NCI-H82 (cell line): Measurements from ENCODE around the gene ASMTL.
"Not testable (repeated sequence)": the region's sequence is repeated elsewhere in the genome, so short reads cannot be mapped to it uniquely, and the experiment has no call there.

Source experiments
- DNase-seq: peaks from one replicate; lab custom pipeline; 2025; lab: John Stamatoyannopoulos, UW

Gene ASMTL

GRCh38 chrX:1433646-1434357, 18.9 kb downstream of the ASMTL start:
- DNase-seq: no peak

GRCh38 chrX:1430451-1430850, 22.3 kb downstream of the ASMTL start:
- no peak for DNase-seq

GRCh38 chrX:1427756-1428155, 25.0 kb downstream of the ASMTL start:
- DNase-seq: no peak

GRCh38 chrX:1426321-1426720, 26.4 kb downstream of the ASMTL start:
- not testable (repeated sequence) for DNase-seq

GRCh38 chrX:1425381-1425780, 27.3 kb downstream of the ASMTL start:
- no peak for DNase-seq

- no peak for DNase-seq
Observed at GRCh38 chrX:1424147-1424851, 28.4 kb downstream of the ASMTL start.

GRCh38 chrX:1423215-1423614, 29.5 kb downstream of the ASMTL start:
- DNase-seq: no peak

GRCh38 chrX:1422135-1422465, 30.6 kb downstream of the ASMTL start:
- DNase-seq: no peak

GRCh38 chrX:1421433-1422134, 31.1 kb downstream of the ASMTL start:
- DNase-seq: no peak

- DNase-seq: no peak
Observed at GRCh38 chrX:1420371-1420770, 32.3 kb downstream of the ASMTL start.

GRCh38 chrX:1419545-1420355, 33.0 kb downstream of the ASMTL start:
- no peak for DNase-seq

GRCh38 chrX:1418901-1419544, 33.7 kb downstream of the ASMTL start:
- DNase-seq: no peak

- no peak for DNase-seq
Observed at GRCh38 chrX:1417921-1418771, 34.6 kb downstream of the ASMTL start.

- no peak for DNase-seq
Observed at GRCh38 chrX:1416965-1417760, 35.5 kb downstream of the ASMTL start.

- DNase-seq: no peak
Observed at GRCh38 chrX:1416327-1416784, 36.4 kb downstream of the ASMTL start.

- no peak for DNase-seq
Observed at GRCh38 chrX:1412551-1413161, 40.1 kb downstream of the ASMTL start.

GRCh38 chrX:1411326-1411725, 41.4 kb downstream of the ASMTL start:
- no peak for DNase-seq

- no peak for DNase-seq
Observed at GRCh38 chrX:1407035-1407434, 45.7 kb downstream of the ASMTL start.

- DNase-seq: not testable (repeated sequence)
Observed at GRCh38 chrX:1405769-1406168, 46.9 kb downstream of the ASMTL start.
